GM19467 (cell line): ENCODE measurements around the gene MAPK8.
"Not testable (repeated sequence)": the region's sequence is repeated elsewhere in the genome, so short reads cannot be mapped to it uniquely, and the experiment has no call there.

Experiments used
- ATAC-seq: cut with Tn5 transposase; IDR thresholded peaks from one replicate; pipeline ENCODE4 v1.9.1; 2021; ENCODE audit warnings: mild to moderate bottlenecking, moderate library complexity; ENCODE audit not compliant: unreplicated experiment

MAPK8 gene

GRCh38 chr10:48414778-48415177 lies 108.3 kb downstream of the MAPK8 start:
- ATAC-seq: no peak

DNA sequence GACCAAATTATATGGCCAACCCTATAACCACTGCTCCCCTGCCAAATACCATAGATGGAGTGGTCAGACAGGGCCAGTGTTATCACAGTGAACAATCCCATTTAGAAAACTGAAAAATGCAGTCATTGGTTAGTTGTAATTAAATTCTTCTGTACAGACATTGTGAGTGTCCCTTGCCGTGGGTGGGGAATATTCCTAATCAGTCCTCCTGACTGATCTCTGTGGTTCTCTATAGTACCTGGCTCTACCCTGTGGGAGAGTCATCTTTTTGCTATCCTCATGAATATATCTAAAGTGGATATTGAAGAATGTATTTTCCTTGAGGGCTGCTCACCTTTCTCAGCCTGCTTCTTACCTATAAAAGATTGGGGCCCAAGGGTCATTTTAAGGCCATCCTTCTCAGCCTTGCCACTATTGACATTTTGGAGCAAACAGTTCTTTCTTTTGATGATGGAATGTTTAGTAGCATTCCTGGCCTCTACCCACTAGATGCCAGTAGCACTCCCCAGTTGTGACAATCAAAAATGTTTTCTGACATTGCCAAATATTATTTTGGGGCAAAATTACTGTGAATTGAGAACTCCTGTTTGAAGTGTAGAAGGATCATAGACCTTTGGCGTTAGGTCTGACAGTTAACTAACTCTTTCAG lies 110.2 kb downstream of the MAPK8 start:
- ATAC-seq: no peak

- no peak for ATAC-seq
Observed at GRCh38 chr10:48417374-48417773, 110.9 kb downstream of the MAPK8 start.

GRCh38 chr10:48418189-48418788 lies 111.8 kb downstream of the MAPK8 start:
- ATAC-seq: no peak

- no peak for ATAC-seq
Observed at GRCh38 chr10:48419714-48420113, 113.2 kb downstream of the MAPK8 start.

DNA sequence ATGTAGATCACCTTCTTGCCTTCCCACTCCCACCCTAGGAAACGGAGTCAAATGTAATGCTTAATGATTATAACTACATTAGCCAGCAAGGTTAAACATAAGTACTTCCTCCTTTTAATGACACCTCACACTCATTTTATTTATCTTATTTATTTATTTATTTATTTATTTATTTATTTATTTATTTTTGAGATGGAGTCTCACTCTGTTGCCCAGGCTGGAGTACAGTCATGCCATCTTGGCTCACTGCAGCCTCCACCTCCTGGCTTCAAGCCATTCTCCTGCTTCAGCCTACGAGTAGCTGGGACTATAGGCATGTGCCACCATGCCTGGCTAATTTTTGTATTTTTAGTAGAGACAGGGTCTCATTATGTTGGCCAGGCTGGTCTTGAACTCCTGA lies 115.4 kb downstream of the MAPK8 start:
- not testable (repeated sequence) for ATAC-seq

GRCh38 chr10:48423884-48424283 lies 117.4 kb downstream of the MAPK8 start:
- no peak for ATAC-seq

GRCh38 chr10:48428896-48429295 lies 122.4 kb downstream of the MAPK8 start:
- no peak for ATAC-seq

DNA sequence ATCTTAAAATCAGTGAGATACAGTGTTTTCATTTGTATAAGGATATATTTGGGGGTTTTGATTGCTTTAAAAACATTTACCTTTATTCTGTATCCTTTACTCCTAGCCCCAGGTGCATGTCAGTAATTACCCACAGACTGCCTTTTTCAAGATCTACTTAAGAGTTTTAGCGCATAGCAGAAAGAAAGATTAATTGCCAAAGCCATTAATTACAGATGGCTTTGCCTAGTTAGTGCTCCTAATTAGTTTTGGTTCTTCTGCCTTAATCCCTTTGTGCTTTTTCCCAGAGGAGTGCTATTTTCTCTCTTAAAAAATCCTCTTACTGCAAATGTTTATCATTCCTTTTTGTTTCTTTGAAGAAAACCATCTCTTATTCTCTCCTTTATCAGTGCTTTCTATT lies 122.8 kb downstream of the MAPK8 start:
- no peak for ATAC-seq

DNA sequence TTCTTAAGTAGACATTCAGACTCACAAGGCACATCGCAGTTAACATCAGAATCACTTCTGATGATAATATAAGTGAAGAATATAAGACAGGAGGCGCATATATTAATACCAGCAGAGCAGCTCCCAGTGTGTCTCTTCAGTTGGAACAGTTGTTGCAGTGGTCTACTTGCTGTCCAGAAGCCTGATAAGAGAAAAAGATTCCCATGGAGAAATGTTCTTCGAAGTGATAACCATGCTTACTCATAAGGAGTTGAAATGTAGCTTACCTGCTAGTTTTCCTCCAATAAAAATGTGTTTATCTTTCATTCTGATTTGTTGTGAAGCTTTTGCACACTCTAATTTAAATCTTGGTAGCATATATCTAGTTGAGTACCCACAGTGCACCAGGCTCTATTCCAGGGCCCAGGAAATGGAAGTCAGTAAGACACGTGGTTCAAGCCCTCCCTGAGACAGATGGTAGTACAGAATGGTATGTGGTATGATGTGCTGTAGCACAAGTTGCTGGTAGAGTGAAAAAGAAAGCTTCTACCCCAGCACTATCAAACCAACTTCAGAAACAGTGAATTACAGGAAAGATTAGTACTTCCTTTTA lies 124.0 kb downstream of the MAPK8 start:
- no peak for ATAC-seq

GRCh38 chr10:48431871-48432270 lies 125.4 kb downstream of the MAPK8 start:
- no peak for ATAC-seq

- ATAC-seq: no peak
Observed at GRCh38 chr10:48437546-48437945, 131.1 kb downstream of the MAPK8 start.

- no peak for ATAC-seq
Observed at GRCh38 chr10:48439031-48439430, 132.6 kb downstream of the MAPK8 start.

GRCh38 chr10:48439581-48440041 lies 133.1 kb downstream of the MAPK8 start:
- ATAC-seq: no peak

DNA sequence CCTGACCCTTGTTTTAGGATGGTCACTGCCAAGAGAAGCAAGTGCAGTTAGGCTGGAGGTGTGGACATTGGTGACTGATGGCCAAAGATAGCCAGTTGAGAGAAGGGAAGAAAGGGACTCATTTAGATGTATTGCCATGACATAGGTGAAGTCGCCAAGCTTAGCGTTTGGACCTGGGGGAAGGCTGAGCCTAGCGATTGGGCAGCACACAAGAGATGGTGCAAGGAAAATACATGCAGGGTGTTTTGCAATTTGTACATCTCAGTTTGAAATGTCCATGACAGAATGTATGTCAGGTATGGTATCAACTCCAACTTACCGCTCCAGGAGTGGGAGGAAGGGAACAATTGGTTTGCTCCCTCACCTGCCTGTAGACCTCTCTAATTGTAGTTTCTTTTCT lies 134.3 kb downstream of the MAPK8 start:
- no peak for ATAC-seq

- ATAC-seq: no peak
Observed at GRCh38 chr10:48442090-48442808, 135.8 kb downstream of the MAPK8 start.

DNA sequence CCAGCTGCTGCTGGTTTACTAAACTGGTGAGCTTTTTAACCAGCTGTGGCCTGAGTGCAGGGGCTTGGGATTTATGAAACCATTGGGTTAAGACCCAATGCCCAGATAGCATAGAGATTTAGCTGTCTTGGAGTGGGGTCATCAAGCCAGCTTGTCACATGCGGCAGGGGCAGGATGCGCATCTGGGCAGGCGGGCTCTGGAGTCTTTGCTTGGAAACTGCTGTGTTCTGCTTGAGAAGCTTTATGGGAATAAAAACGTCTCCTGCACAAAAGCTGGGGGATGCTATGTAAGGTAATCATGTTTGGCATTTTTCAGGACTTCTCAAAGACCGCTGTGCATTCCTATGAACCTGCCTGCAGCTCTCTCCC lies 136.3 kb downstream of the MAPK8 start:
- no peak for ATAC-seq

- no peak for ATAC-seq
Observed at GRCh38 chr10:48444266-48444665, 137.8 kb downstream of the MAPK8 start.

- ATAC-seq: no peak
Observed at GRCh38 chr10:48444861-48445841, 138.7 kb downstream of the MAPK8 start.

- no peak for ATAC-seq
Observed at GRCh38 chr10:48445932-48446331, 139.5 kb downstream of the MAPK8 start.

GRCh38 chr10:48446785-48447184 lies 140.3 kb downstream of the MAPK8 start:
- ATAC-seq: no peak
